ENCODE measurements around the gene OCEL1. TPM values are rescaled to one million over a fixed set of nuclear protein-coding genes. Genes with fewer than 3 reads are reported as not detected.

Gene OCEL1
- total and polyA plus RNA-seq, 2 of the 13 experiments (the other 11 are each of a cell fraction or from before 2014, with no cell fraction given), result 10.6 to 17.2 TPM

DNA sequence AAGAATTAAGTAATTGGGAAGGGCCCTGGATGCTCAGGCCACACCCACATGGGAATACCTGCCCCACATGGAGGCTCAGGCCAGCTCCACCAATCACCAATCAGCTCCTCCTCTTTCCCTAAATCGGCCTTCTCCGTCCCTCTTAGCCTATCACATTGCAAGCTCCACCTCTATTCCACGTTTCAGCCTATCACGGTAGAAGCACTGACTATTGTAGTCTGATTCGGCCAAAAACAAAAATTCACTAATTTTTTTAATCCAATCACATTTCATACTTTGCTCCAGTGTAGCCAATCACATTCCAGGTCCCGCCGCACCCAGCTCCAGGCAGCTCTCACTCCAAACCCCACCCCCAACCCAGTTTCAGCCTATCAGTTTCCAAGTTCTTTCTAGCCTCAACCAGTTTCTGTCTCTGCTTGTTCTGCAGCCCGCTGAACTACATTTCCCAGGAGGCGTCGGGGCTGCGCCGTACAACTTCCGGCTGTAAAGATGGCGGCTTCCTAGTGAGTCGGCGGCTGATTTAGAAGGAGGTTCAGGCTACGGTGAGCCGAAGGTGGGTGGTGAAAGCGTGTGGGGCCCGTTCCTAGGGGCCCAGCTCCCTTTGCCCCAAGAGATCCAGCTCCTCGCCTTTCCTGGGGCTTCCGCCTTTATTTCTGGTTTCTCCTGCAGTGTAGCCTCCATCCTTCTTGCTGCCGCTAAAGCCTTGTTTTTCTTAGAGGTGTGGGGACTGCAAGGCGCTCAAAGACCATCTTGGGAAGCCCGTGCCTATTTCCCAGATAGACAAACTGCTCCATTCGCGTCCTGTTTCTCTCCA, 41.2 kb downstream of the OCEL1 start, which contains the start of gene BABAM1 (continued):
- TF ChIP-seq, protein P1, sequence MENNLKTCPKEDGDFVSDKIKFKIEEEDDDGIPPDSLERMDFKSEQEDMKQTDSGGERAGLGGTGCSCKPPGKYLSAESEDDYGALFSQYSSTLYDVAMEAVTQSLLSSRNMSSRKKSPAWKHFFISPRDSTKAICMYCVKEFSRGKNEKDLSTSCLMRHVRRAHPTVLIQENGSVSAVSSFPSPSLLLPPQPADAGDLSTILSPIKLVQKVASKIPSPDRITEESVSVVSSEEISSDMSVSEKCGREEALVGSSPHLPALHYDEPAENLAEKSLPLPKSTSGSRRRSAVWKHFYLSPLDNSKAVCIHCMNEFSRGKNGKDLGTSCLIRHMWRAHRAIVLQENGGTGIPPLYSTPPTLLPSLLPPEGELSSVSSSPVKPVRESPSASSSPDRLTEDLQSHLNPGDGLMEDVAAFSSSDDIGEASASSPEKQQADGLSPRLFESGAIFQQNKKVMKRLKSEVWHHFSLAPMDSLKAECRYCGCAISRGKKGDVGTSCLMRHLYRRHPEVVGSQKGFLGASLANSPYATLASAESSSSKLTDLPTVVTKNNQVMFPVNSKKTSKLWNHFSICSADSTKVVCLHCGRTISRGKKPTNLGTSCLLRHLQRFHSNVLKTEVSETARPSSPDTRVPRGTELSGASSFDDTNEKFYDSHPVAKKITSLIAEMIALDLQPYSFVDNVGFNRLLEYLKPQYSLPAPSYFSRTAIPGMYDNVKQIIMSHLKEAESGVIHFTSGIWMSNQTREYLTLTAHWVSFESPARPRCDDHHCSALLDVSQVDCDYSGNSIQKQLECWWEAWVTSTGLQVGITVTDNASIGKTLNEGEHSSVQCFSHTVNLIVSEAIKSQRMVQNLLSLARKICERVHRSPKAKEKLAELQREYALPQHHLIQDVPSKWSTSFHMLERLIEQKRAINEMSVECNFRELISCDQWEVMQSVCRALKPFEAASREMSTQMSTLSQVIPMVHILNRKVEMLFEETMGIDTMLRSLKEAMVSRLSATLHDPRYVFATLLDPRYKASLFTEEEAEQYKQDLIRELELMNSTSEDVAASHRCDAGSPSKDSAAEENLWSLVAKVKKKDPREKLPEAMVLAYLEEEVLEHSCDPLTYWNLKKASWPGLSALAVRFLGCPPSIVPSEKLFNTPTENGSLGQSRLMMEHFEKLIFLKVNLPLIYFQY (CRISPR knock-in tag; IDR thresholded peaks at IDR 0.05; ENCODE audit: borderline replicate concordance), result 0 out of 2 replicates have a peak, but pooled peaks have one; percentile 25
- no peak for TF ChIP-seq ZC3H4 (CRISPR knock-in tag; IDR thresholded peaks at IDR 0.05; ENCODE audit: borderline replicate concordance)
- TF ChIP-seq ZNF3 (CRISPR knock-in tag; IDR thresholded peaks at IDR 0.05), result no peak
- TF ChIP-seq HOXA7 (CRISPR knock-in tag; IDR thresholded peaks at IDR 0.05), result no peak
- no peak for TF ChIP-seq ZNF18 (CRISPR knock-in tag; IDR thresholded peaks at IDR 0.05; ENCODE audit: insufficient replicate concordance)
- TF ChIP-seq, protein P2, sequence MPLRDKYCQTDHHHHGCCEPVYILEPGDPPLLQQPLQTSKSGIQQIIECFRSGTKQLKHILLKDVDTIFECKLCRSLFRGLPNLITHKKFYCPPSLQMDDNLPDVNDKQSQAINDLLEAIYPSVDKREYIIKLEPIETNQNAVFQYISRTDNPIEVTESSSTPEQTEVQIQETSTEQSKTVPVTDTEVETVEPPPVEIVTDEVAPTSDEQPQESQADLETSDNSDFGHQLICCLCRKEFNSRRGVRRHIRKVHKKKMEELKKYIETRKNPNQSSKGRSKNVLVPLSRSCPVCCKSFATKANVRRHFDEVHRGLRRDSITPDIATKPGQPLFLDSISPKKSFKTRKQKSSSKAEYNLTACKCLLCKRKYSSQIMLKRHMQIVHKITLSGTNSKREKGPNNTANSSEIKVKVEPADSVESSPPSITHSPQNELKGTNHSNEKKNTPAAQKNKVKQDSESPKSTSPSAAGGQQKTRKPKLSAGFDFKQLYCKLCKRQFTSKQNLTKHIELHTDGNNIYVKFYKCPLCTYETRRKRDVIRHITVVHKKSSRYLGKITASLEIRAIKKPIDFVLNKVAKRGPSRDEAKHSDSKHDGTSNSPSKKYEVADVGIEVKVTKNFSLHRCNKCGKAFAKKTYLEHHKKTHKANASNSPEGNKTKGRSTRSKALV (CRISPR knock-in tag; IDR thresholded peaks at IDR 0.05), result no peak
- TF ChIP-seq, protein P3, sequence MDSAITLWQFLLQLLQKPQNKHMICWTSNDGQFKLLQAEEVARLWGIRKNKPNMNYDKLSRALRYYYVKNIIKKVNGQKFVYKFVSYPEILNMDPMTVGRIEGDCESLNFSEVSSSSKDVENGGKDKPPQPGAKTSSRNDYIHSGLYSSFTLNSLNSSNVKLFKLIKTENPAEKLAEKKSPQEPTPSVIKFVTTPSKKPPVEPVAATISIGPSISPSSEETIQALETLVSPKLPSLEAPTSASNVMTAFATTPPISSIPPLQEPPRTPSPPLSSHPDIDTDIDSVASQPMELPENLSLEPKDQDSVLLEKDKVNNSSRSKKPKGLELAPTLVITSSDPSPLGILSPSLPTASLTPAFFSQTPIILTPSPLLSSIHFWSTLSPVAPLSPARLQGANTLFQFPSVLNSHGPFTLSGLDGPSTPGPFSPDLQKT (CRISPR knock-in tag; IDR thresholded peaks at IDR 0.05; ENCODE audit: borderline replicate concordance), result no peak
- no peak for TF ChIP-seq RCOR2 (CRISPR knock-in tag; IDR thresholded peaks at IDR 0.05)
- TF ChIP-seq CCDC6 (CRISPR knock-in tag; IDR thresholded peaks at IDR 0.05), result no peak
- no peak for TF ChIP-seq KLF9 (CRISPR knock-in tag; IDR thresholded peaks at IDR 0.05; ENCODE audit: low read depth)
- no peak for TF ChIP-seq HNRNPLL (IDR thresholded peaks at IDR 0.05; ENCODE audit: low read depth, low read length, poor library complexity, severe bottlenecking)
- no peak for TF ChIP-seq NFATC3 (CRISPR knock-in tag; IDR thresholded peaks at IDR 0.05)
- TF ChIP-seq THAP11 (CRISPR knock-in tag; IDR thresholded peaks at IDR 0.05), result peak; percentile 100
- TF ChIP-seq, protein P4, sequence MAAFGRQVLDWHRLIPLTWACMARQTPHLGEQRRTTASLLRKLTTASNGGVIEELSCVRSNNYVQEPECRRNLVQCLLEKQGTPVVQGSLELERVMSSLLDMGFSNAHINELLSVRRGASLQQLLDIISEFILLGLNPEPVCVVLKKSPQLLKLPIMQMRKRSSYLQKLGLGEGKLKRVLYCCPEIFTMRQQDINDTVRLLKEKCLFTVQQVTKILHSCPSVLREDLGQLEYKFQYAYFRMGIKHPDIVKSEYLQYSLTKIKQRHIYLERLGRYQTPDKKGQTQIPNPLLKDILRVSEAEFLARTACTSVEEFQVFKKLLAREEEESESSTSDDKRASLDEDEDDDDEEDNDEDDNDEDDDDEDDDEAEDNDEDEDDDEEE (CRISPR knock-in tag; IDR thresholded peaks at IDR 0.05), result no peak
- no peak for TF ChIP-seq MTF2 (CRISPR knock-in tag; IDR thresholded peaks at IDR 0.05; ENCODE audit: borderline replicate concordance)
- peak; percentile 71; the same call in 1 of the 2 replicates for TF ChIP-seq ZNF788 (CRISPR knock-in tag; IDR thresholded peaks at IDR 0.05; ENCODE audit: borderline replicate concordance)
- peak; percentile 94 for TF ChIP-seq SIN3B (IDR thresholded peaks at IDR 0.05; ENCODE audit: low read length)
- no peak for TF ChIP-seq SRSF1 (optimal IDR thresholded peaks at IDR 0.05; ENCODE audit: low read depth, low read length)
- TF ChIP-seq ZNF251 (CRISPR knock-in tag; IDR thresholded peaks at IDR 0.05), result no peak

Measured in HepG2 (cell line).